COR-L47 (cell line): Measurements from ENCODE around the gene MED26.

Experiments used
- DNase-seq: peaks from one replicate; lab custom pipeline; 2025; lab: John Stamatoyannopoulos, UW

Gene MED26

DNA sequence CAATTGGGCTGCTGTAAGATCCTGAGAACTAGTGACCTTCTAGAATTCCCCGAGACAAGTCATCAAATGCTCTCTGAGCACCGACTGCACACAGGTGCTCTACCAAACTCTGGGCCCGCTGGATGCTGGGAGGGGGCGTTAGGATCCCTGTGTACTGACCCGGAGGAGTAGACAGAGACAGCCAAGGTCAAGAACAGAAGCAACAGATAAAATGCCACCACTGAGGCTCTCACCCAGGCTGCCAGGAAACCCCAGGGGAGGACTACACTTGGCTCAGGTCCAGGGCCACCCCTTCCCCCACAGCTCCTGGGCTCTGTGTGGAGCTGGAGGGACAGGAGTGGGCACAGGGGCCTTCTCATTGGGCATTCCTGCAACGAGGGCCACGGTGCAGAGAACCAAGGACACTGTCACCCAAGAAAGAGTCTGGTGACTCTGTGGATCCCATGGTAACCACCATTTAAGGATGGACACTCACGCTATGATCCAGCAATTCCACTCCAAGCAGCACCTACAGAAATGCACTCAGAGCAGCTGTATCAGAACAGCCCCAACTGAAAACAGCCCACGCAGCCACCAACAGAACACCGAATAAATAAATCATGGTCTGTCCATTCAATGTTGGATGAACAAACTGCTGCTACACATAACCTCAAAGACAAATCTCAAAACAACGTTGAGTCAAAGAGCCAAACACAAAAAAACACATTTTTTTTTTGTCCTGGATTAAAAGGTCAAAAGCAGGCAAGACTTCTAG is 39.0 kb downstream of the MED26 start:
- DNase-seq = no peak

DNA sequence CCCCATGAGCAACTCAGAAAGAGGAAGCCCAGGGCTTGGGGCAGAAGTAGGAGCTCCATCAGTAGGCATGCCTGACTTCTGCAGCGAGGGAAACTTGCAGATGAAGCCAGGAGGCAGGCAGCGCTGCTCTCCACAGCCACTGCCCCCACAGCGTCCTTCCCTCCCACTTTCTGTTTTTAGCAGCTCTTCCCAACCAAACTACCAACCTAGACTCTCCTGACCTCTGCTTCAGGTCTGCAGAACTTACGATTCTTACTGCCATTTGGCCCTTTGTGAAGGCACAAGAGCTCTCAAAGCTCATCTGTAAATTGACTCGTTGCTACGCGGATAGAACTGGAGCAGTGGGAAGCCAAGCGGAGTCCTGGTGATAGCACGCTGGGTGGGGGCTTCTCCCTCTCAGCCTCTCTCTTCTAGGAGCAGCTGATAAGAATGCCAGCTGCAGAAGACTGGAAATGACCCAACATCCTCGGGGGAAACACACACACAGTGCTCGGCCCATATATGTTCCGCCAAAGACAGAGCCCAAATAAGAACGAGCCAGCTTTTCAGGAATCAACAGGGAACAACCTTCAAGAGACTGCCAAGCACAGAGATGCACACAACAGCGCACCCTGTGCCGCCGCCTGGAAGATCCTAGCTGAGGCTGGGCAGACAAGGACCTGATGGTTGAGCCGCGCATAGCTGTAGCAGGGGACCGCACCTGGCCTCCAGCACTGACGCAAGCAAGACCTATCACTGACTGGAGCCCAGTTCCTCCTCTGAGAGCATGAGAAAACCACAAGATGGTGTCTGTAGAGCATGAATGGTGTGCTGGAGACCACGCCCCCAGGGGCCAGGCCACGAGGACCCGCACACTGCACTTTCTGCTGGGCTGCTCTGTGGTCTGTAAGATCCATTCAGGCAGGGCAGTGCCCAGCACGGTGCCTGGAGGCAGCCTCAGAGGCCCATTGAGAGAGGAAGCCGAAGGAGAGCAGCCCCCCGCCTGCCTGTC is 39.9 kb downstream of the MED26 start:
- no peak for DNase-seq

DNA sequence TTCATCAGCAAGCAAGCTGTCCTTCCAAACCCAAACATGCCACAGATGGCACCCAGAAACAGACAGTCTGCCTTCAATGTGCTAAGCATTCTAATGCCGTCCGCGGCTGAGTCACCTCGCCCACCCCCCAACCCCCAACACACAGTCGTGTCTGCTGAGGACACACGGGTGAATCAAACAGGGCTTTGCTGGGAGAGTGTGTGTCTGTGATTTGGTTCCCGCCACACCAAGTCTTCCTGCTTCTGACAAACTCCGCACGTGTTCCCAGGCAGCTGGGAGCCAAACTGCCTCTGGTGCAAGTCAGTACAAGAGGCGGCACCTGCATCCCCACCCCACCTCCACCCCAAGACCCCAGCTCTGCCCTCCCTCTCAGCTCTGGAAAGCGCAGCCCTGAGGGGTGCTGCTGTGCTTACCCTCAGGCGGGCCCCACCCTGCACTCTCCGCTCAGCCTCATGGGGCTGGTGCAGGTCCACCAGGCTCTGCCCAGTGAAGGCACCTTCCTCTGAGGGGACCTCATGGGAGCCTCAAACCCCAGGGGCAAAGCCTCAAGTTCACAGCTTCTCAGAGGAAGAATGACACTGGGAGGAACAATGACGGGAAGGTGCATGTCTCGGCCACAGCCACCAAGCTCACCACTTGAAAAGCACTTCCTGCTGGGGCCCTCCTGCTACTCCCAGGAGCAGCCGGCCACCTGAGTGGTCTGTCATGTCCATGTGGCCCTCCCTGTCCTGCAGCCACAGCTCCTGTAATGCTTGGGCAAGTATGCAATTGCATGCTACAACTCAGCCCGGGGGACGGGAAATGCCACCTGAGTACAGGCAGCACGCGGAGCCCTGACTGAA is 40.8 kb downstream of the MED26 start:
- DNase-seq = no peak

DNA sequence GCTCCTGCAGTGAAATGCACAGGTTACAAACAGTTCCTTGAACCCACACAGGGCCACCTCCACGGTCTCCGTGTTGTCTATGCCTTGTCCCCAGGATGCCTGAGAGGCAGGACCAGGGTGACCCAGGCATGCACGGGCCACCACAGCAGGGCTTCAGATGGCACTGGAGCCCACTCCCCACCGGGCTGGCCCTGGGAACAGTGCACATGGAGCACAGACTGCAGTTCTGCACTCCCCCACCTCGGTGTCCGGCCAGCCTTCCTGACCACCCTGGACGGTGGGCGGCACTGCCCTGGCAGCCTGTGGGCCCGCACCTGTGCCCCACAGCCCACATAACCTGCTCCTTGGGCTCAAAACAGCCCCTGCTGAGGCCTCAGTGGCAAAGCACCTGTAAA is 41.5 kb downstream of the MED26 start:
- no peak for DNase-seq

DNA sequence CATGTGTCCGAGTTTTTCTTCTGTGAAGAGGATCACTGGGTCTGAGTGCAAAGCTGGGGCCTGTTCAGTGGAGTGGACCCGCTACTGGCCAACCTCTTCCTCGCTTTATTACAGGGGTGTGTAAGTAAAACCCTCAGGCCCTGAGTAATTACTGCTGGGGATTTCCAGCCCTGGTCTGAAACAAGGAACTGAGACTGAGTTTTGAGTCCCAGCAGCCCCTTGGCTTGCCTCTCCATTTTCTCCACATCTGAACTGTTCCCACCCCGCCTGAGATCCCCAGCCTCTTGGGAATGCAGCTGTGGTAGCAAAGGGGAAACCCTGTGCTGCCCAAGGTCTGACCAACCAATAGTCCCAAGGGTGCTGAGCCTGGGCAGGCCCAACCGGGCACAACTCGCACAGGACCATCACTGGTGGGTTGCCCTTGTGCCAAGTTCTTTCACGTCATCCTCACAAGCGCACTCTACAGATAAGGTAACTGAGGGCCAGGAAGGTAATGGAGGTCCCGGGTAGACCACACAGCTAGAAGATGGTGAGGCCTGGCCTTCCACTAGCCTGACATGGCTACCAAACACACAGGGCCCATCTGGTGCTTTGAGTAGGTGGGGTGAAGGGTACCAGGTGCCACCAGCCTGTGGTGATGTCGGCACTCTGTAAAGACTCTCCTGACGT is 42.1 kb downstream of the MED26 start:
- no peak for DNase-seq

DNA sequence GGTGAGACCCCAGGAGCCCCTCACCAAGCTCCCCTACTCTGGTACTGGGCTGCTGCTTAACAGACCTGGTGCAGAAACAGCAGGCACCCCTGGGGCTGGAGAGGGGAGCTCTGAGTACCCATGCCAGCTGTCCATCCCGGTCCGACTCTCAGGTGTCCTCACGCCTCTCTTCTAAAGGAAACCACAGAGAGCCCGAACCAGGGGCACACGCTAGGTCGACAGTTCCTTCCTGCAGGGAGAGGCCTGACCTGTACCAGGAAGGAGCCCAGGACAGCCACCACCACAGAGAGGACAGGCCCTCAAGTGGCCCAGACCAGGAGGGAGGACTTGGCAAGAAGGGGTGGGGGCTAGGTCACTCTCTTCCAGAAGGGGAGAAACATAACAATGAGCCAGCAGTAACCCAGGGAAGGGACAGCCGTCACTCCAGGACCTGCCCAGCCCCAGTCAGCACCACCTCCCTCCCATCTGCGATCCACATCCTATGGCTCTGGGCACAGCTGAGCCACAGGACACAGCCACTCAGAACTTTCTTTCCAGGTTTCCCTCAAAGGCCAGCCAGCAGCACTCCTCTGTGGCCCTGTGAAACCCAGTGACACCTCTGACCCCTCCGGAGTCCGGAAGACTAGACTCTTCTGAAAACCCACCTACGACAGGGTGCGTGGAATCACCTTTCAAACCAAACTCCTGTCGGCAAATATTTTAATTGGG is 42.8 kb downstream of the MED26 start:
- no peak for DNase-seq

DNA sequence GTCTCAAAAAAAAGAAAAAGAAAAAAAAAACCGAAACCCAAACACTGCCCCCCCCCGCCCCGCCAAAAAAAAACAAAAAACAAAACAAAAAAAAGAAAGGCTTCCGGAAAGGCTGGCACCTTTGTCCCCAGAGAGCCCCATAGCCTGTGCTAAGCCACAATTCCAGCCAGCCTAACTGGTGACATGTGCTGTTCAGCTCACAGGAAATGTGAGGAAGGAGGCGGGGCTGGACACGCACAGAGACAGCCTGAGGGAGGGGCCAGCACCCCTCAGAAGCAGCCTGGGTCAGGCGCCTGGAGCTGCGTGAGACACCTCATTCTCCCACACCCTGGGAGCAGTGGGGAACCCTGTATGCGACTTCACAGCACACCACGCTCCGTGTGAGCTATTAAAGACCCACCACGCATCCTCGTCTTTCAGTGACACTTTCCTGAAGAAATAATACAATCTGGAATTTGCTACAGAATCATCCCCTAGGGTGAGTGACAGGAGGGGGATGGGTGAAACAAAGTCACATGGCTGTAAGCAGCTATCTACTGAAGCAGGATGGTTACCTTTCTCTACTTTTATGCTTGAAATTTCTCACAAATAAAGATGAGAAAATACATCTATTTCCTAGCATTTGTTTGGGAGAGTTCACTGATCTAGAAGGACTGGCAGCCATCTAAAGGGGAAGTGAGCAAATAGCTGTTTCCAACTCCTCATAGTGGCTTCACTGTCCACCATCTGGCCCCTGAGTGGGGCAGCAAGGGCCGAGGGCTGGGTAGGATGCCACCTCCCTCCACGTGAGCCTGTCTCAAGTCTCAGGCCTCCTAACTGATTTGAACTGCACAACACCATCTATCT is 43.5 kb downstream of the MED26 start:
- DNase-seq = peak; percentile 48

DNA sequence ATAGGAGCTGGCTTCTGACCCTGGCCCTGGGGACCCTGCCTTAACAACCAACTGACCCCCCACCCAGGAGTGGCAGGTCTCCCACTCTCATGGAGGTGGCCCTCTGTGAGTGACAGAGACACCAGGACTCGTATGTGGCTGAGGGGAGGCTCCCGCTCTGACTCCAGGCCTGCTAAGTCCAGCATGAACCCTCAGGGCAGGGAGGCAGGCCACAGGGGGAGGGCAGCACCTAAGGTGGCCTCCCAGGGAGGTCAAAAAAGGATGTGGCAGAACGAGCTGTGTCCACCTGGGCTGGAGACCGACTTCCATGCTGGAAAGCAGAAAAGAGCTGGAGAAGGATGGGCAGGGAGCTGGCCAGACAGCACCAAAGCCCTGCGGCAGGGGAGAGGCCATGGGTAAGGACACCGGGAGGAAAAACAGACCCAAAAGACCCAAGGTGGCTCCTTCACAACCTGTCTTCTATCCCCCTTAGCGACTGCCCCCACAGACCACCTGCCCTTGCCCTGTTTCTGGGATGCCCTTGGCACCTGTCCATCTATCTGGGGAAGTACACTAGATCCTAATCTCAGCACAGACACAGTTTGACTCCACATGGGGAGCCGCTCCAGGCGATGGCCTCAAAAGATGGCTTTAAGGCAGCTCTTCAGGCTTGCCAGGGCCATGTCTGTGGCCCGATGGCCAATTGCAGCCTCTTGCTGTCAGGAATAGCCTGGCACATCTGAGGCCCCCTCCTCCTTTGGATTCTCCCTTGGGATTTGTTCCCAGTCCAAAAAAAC is 45.3 kb downstream of the MED26 start:
- DNase-seq = no peak

DNA sequence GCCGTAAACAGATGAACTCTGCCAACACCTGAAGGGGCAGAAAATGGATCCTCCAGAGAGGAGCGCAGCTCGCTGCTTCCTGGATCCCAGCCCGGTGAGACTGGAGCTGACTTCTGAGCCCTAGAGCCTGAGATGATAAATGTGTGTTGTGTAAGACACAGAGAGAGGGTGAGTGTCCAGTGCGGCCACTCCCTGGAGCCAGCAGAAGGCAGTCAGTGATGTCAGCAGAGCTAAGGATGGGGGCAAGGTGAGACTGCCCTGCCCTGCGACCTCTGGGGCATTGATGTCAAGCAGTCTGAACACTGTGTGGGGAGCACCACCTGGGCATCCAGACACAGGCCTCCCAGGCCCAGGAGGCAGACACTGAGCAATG is 46.0 kb downstream of the MED26 start:
- no peak for DNase-seq

DNA sequence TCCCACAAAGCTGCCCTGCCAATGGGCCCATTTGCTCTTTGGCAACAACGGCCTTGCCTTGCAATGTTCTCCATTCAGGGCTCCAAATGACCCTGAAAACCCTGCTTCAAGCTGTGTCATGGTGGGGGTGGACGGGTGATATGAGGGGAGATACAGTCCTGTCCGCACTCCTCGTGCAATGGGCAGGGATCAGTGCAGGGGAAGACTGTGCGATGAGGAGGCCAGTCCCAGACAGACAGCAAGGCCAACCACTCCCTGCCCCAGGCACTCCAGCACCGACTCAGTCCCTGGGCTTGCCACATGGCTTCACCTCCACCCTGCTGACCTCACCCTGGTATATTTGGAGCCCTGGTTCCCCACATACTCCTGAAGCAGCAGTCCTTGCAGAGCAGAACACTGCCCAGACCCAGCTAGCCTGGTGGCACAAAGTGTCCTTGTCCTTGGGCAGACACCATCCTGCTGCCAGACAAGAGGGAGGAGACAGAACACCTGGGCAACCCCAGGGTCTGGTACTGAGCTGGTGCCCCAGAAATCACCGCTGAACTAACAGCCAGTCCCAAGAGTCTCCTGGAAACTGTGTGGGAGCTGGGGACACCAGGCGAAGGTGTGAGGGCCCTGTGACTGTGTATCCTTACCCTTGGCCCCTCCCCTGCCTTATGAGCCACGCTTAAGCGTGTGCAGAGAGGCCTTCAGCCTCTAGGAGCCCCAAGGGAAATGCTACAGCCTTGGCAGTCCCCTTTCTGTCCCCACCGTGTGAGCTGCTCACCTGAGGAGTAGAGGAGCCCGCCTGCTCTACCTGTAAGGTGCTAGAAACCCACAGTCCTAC is 46.6 kb downstream of the MED26 start:
- no peak for DNase-seq

DNA sequence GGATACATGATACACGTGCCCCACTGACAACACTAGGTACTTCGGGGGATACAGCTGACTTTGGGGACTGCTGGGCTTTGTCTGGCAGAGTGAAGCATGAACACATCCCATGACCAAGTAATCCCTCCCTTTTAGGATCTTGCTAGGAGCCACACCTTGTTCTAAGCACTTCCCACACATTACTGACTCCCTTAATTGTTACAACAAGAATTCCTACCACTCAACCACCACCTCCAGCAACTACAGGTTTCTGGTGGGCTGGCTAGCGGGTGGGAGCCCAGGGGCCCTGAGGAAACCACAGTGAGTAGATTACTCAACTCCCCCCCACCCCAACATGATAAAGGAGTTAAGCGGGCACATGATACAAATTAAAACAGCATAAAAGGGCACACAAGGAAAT is 48.6 kb downstream of the MED26 start:
- no peak for DNase-seq

DNA sequence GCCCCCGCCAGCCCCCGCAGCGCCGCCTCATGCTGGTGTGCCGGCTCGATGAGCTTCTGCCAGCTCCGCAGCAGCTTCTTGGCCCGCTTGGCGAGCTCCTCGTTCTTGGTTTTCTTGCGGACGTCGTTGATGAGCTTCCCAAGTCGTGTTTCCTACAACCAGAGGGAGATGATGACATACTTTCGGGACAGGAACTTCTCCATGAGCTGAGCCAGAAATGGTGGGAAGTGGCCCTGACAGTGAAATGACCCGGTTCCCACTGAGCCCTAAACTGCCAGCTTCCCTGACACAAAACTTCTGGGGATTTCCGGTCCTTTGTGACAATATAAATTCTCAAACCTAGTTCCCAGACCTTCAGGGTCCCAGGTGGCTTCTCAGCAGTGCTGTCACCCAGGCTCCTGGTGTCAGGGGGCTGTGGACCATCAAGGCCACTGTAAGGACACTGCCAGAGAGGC is 50.4 kb downstream of the MED26 start:
- DNase-seq = no peak

DNA sequence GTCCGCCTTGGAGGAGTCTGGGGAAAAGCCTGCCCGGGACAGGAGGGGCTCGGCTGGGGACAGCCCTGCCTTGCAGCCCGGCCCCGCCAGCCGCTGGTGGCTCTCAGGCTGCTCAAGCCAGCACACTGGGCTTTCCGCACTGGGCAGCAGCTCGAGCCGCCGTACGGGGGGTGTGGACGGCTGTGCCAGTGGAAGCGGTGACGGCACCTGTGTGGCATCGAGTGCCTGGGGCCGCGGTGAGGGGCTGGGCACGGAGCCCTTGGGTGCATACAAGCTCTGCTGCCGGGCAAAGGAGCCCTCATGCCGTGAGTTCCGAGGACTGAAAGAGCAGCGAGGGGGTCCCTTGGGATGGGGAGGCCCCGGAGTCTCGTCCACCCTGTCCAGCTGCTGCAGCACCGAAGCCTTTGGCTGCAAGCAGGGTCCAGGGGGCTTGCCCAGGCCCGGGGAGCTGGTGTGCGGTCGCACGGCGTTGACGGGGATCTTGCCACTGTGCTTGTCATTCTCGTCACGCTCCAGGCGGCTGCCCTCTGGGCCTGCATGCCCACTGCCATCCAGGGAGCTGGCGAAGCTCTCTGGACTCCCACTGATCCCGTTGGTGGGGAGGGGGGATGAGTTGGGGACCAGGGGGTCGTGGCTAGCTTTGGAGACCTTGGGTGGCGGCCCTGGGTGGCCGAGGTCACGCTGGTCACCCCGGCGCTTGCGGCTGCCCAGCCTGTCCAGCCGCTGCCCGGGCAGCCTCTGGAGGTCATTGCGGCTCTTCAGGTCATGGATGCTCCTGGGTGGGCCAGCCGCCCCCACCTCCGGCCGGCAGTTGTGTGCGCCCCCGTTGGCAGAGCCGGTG is 51.1 kb downstream of the MED26 start:
- no peak for DNase-seq

DNA sequence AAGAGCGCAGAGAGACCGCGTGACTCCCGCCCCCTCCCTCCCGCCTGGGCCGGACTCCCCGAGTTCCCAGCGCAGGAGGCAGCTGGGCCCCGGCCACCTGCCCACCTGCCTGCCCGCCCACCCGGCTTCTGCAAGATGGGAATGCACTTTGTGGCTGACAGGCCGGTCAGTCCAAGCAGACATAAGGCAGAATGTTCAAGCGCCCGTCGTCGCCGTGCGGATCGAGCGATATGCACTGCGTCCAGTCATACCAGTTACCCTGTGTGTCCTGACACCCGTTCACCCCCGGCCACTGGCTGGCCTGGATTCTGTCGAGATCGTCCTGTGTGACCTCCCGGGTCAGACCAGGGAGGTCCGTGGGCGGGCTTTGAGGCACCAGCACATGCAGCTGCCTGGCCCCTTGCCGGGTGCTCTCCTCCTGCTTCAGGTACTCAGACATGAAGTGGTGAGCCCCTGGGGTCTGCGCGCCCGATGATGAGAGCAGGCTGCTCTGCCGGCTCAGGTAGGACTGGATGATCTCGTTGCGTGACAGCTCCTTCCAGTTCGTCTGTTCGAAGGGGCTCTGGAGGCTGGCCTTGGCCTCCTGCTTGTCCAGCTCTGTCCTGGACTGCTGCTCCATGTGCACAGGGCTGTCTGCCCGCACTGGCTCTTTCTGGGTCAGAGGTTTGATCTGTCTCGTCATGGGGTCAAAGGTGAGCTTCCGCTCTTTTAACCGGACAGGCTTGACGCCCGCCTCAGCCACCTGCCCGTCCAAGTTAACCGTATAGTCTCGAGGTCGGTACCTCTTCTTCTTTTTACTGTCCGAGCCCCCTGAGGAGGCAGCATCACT is 51.9 kb downstream of the MED26 start:
- DNase-seq = no peak

DNA sequence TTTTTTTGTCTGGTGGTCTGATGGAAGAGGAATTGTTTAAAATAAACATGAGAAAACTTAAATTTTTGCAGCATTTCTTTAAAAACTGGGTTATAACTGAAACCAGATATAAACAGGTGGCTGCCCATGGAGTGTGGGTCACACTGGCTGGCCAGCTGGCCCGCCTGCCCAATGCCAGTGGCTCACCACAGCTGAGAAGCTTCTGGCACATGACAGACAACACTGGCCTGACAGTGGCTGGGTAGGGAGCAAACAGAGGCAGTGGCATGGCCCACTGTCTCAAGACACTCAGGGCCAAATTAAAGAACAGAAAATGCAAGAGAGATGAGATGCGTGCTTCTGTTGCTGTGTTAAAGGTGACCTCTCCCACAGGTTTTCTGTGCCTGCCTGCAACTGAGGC is 52.7 kb downstream of the MED26 start:
- DNase-seq = no peak

DNA sequence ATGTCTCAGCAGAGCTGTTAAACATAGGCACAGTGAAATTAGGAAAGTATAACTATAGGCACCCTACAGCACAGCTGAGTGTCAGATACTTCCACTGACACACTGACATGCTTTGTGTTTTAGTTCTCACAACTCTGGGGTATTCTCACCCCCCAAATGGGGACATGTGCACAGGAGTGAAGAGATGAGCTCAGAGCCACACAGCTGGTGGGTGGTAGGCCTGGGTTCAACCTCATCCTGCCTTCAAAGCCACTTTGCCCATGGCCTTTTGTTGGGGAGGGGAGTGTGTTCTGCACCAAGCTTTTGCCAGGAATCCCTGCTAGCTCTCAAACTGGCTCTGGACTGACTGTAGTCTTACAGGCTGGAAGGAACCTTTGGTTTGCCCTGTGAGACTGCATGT is 54.1 kb downstream of the MED26 start:
- DNase-seq = no peak

DNA sequence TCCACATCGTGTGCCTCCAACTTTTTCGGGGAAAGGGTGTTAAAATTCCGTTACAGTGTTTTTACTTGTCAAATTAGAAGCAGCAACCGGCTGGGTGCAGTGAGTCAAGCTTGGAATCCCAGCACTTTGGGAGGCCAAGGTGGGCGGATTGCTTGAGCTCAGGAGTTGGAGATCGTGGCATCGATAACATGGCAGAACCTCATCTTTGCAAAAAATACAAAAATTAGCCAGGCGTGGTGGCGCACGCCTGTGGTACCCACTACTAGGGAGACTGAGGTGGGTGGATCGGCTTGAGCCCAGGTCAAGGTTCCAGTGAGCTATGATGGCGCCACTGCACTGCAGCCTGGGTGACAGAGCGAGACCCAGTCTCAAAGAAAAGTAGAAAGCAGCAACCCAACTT is 54.7 kb downstream of the MED26 start:
- no peak for DNase-seq
